Hepatocyte (in vitro differentiated cells): Measurements from ENCODE around the gene TPPP2.

Experiments
- CTCF ChIP-seq: fragments of 200-600 bp; sonication (generic); IDR thresholded peaks from 2 replicates; pipeline ENCODE4 v1.5.1; 2016; ENCODE audit warnings: antibody characterized with exemption, mild to moderate bottlenecking; ENCODE audit not compliant: poor library complexity
- EZH2 ChIP-seq: fragments of 200-600 bp; sonication (generic); IDR thresholded peaks from 2 replicates; pipeline ENCODE4 v1.6.1; 2016; ENCODE audit warnings: antibody characterized with exemption, mild to moderate bottlenecking, borderline replicate concordance
- EZH2phosphoT487 ChIP-seq: fragments of 200-600 bp; sonication (generic); IDR thresholded peaks from one replicate; pipeline ENCODE4 v1.6.1; 2018; ENCODE audit warnings: antibody characterized with exemption, mild to moderate bottlenecking, low read depth, moderate library complexity; ENCODE audit not compliant: unreplicated experiment, severe bottlenecking

GRCh38 chr14:21068521-21069387 is 38.7 kb downstream of the TPPP2 start:
- TF ChIP-seq EZH2 (no peak), CTCF (peak; percentile 55), EZH2phosphoT487 (no peak)
